Fibroblast of lung (primary cell): ENCODE measurements around the gene CCR5.

Experiments
- CTCF ChIP-seq, 2 donors: IDR thresholded peaks in 1 of 2; conservative IDR thresholded peaks in 1 of 2; 1 replicate in 1 of 2; 2 replicates in 1 of 2; pipeline ENCODE4 v1.5.1; 2011 to 2012; ENCODE audit warnings: low read length in 2 of 2, control low read depth in 1 of 2, inconsistent platforms in 1 of 2, low read depth in 1 of 2, mild to moderate bottlenecking in 1 of 2
- EZH2 ChIP-seq: IDR thresholded peaks from 2 replicates; pipeline ENCODE4 v1.5.1; 2012; ENCODE audit warnings: low read length, control low read depth, mild to moderate bottlenecking; ENCODE audit errors: missing control alignments

DNA sequence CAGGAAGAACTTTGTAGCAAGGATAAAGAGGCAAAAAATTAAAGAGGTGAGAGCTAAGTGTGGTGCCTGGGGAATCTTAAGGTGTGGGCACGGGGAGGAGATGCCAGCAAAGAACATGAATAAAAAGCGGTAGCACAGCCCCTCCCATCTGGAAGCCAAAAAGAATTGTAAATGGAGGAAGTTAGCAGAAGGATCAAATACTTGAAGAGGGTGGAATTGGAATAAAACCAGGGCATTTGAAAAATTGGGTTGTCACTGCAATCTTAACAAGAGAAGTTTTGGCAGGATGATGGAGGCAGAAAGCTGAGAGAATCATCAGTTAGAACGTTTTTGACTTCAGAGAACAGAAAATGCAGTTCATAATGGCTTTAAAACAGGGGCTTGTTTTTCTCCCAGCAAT lies 14.5 kb upstream of the CCR5 start:
- no peak for TF ChIP-seq CTCF (conservative IDR thresholded peaks at IDR 0.05 in 1 of 2, IDR thresholded peaks at IDR 0.05 in 1 of 2; ENCODE audit: low read depth in 1 of 2, low read length in 2 of 2)
- no peak for TF ChIP-seq EZH2
